ENCODE results near the gene GSTA1. TPM values are rescaled to one million over a fixed set of nuclear protein-coding genes. Genes with fewer than 3 reads are reported as not detected.
"Not testable (repeated sequence)": the region's sequence is repeated elsewhere in the genome, so short reads cannot be mapped to it uniquely, and the experiment has no call there.

Gene GSTA1
- total RNA-seq, 1 experiment from 2014 or later: 0.28 TPM

GRCh38 chr6:52779237-52779636, 24.4 kb downstream of the GSTA1 start:
- intact Hi-C loops (cut with micrococcal nuclease; ENCODE audit: unreplicated experiment) (no loop called here), in situ Hi-C loops (cut with HindIII; ENCODE audit: low pct_unique_long_range_greater_than_20kb, low sequenced_read_pairs) (no loop called here)
- Histone ChIP-seq H3K4me1 (ENCODE audit: control insufficient read depth, insufficient read depth, low read length) (no peaks in the 10 kb centered on the region), H3K36me3 (ENCODE audit: control insufficient read depth, insufficient read depth, low read length) (no peaks in the 10 kb centered on the region), H3K27me3 (ENCODE audit: control insufficient read depth, insufficient read depth, low read length) (no peaks in the 10 kb centered on the region; the same call in 1 of the 2 replicates), H3K4me3 (ENCODE audit: low read depth in 2 of 2, low read length in 2 of 2) (no peak overlapping the region), H3K9me3 (ENCODE audit: control insufficient read depth, insufficient read depth, low read depth, low read length) (no peaks in the 10 kb centered on the region), H3K27ac (ENCODE audit: low read length) (no peak overlapping the region)
- DNase-seq (ENCODE audit: low read depth, low spot score) (no peak), ATAC-seq (no peak)
- TF ChIP-seq TCF7L2 (IDR thresholded peaks at IDR 0.05; ENCODE audit: low read depth, low read length) (no peak), POLR2AphosphoS5 (IDR thresholded peaks at IDR 0.05; ENCODE audit: low read depth, low read length) (no peak), SIN3A (IDR thresholded peaks at IDR 0.05; ENCODE audit: borderline replicate concordance, insufficient read depth, low read depth, low read length) (no peak), REST (IDR thresholded peaks at IDR 0.05; ENCODE audit: insufficient read depth in 1 of 2, low read depth in 2 of 2, low read length in 1 of 2) (no peak)
- TF ChIP-seq, protein P1, sequence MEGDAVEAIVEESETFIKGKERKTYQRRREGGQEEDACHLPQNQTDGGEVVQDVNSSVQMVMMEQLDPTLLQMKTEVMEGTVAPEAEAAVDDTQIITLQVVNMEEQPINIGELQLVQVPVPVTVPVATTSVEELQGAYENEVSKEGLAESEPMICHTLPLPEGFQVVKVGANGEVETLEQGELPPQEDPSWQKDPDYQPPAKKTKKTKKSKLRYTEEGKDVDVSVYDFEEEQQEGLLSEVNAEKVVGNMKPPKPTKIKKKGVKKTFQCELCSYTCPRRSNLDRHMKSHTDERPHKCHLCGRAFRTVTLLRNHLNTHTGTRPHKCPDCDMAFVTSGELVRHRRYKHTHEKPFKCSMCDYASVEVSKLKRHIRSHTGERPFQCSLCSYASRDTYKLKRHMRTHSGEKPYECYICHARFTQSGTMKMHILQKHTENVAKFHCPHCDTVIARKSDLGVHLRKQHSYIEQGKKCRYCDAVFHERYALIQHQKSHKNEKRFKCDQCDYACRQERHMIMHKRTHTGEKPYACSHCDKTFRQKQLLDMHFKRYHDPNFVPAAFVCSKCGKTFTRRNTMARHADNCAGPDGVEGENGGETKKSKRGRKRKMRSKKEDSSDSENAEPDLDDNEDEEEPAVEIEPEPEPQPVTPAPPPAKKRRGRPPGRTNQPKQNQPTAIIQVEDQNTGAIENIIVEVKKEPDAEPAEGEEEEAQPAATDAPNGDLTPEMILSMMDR (IDR thresholded peaks at IDR 0.05): no peak
- CTCF ChIA-PET: no interaction called here
- POLR2A ChIA-PET: no interaction called here
- no TSS peak for BruUV-seq (replicated peaks)

- CTCF ChIA-PET; H3K27ac ChIP-seq (ENCODE audit: low read length); DNase-seq (ENCODE audit: low read depth, low spot score); H3K9me3 ChIP-seq (ENCODE audit: control insufficient read depth, insufficient read depth, low read depth, low read length); BruUV-seq (replicated peaks); in situ Hi-C loops (cut with HindIII; ENCODE audit: low pct_unique_long_range_greater_than_20kb, low sequenced_read_pairs); H3K36me3 ChIP-seq (ENCODE audit: control insufficient read depth, insufficient read depth, low read length); H3K4me3 ChIP-seq (ENCODE audit: low read depth in 2 of 2, low read length in 2 of 2); POLR2A ChIA-PET; H3K4me1 ChIP-seq (ENCODE audit: control insufficient read depth, insufficient read depth, low read length); intact Hi-C loops (cut with micrococcal nuclease; ENCODE audit: unreplicated experiment); H3K27me3 ChIP-seq (ENCODE audit: control insufficient read depth, insufficient read depth, low read length); ATAC-seq: not testable (repeated sequence)
Observed at GRCh38 chr6:52776711-52777351, 26.8 kb downstream of the GSTA1 start.

- BruUV-seq (replicated peaks); ATAC-seq; in situ Hi-C loops (cut with HindIII; ENCODE audit: low pct_unique_long_range_greater_than_20kb, low sequenced_read_pairs): not testable (repeated sequence)
Observed at GRCh38 chr6:52769399-52769798, 34.2 kb downstream of the GSTA1 start.

DNA sequence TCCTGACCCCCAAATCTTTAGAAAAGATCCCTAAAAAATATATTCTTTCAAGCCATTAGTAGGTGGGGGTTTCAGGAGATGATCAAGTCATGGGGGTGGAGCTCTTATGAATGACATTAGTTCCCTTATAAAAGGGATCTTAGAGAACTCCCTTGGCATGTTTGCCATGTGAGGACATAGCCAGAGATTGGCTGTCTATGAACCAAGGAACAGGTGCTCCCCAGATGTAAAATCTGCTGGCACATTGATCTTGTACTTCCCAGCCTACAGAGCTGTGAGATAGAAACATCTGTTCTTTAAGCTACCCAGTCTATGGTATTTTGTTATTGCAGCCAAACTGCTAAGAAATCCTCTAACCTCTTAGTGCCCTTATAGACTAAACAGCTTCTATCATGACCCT, 36.0 kb downstream of the GSTA1 start:
- POLR2A ChIA-PET; H3K27ac ChIP-seq (ENCODE audit: low read length); BruUV-seq (replicated peaks); DNase-seq (ENCODE audit: low read depth, low spot score); ATAC-seq; H3K4me3 ChIP-seq (ENCODE audit: low read depth in 2 of 2, low read length in 2 of 2); H3K9me3 ChIP-seq (ENCODE audit: control insufficient read depth, insufficient read depth, low read depth, low read length); H3K4me1 ChIP-seq (ENCODE audit: control insufficient read depth, insufficient read depth, low read length); intact Hi-C loops (cut with micrococcal nuclease; ENCODE audit: unreplicated experiment); CTCF ChIA-PET; H3K27me3 ChIP-seq (ENCODE audit: control insufficient read depth, insufficient read depth, low read length); in situ Hi-C loops (cut with HindIII; ENCODE audit: low pct_unique_long_range_greater_than_20kb, low sequenced_read_pairs); H3K36me3 ChIP-seq (ENCODE audit: control insufficient read depth, insufficient read depth, low read length): not testable (repeated sequence)

More at GRCh38 chr6:52769399-52769798, 34.2 kb downstream of the GSTA1 start:
- H3K4me1 ChIP-seq (ENCODE audit: control insufficient read depth, insufficient read depth, low read length); H3K36me3 ChIP-seq (ENCODE audit: control insufficient read depth, insufficient read depth, low read length); H3K27ac ChIP-seq (ENCODE audit: low read length); H3K9me3 ChIP-seq (ENCODE audit: control insufficient read depth, insufficient read depth, low read depth, low read length); intact Hi-C loops (cut with micrococcal nuclease; ENCODE audit: unreplicated experiment); DNase-seq (ENCODE audit: low read depth, low spot score); H3K4me3 ChIP-seq (ENCODE audit: low read depth in 2 of 2, low read length in 2 of 2); POLR2A ChIA-PET; H3K27me3 ChIP-seq (ENCODE audit: control insufficient read depth, insufficient read depth, low read length): not testable (repeated sequence)
- CTCF ChIA-PET: interaction anchor here (0.6 kb wide), 1 partner anchor 299 kb away, joined by 3 read pairs; no protein-coding TSS in a partner anchor

- POLR2A ChIA-PET; H3K27me3 ChIP-seq (ENCODE audit: control insufficient read depth, insufficient read depth, low read length); H3K36me3 ChIP-seq (ENCODE audit: control insufficient read depth, insufficient read depth, low read length); BruUV-seq (replicated peaks); H3K4me3 ChIP-seq (ENCODE audit: low read depth in 2 of 2, low read length in 2 of 2); ATAC-seq; CTCF ChIA-PET; H3K4me1 ChIP-seq (ENCODE audit: control insufficient read depth, insufficient read depth, low read length); DNase-seq (ENCODE audit: low read depth, low spot score); H3K9me3 ChIP-seq (ENCODE audit: control insufficient read depth, insufficient read depth, low read depth, low read length); intact Hi-C loops (cut with micrococcal nuclease; ENCODE audit: unreplicated experiment); in situ Hi-C loops (cut with HindIII; ENCODE audit: low pct_unique_long_range_greater_than_20kb, low sequenced_read_pairs); H3K27ac ChIP-seq (ENCODE audit: low read length): not testable (repeated sequence)
Observed at GRCh38 chr6:52763322-52763916, 40.2 kb downstream of the GSTA1 start, which contains the start of gene GSTA2. TSS of gene GSTA2 (minus strand) at chr6:52763475. CDS start at chr6:52757947, 5,528 bp downstream.
